ENCODE data around the gene CRYGN. TPM values are rescaled to one million over a fixed set of nuclear protein-coding genes. Genes with fewer than 3 reads are reported as not detected.
A peak's percentile ranks its signal among the peaks of the same experiment; 100 is the strongest.

Gene CRYGN
- total and polyA plus RNA-seq, 2 of the 13 experiments (the other 11 are each of a cell fraction or from before 2014, with no cell fraction given), result 0.11 TPM; not detected in 1

GRCh38 chr7:151448261-151449252, 8.6 kb upstream of the CRYGN start (continued):
- TF ChIP-seq DBP (CRISPR knock-in tag; IDR thresholded peaks at IDR 0.05; ENCODE audit: not compliant biosample characterization) (no peak), ZNF609 (CRISPR knock-in tag; IDR thresholded peaks at IDR 0.05; ENCODE audit: borderline replicate concordance) (no peak), ZNF576 (CRISPR knock-in tag; IDR thresholded peaks at IDR 0.05) (peak; percentile 57; the same call in 1 of the 2 replicates), SUZ12 (IDR thresholded peaks at IDR 0.05; ENCODE audit: low read depth, low read length) (no peak), MLX (CRISPR knock-in tag; IDR thresholded peaks at IDR 0.05) (no peak), NCOR1 (IDR thresholded peaks at IDR 0.05; ENCODE audit: borderline replicate concordance, low read length) (no peak), RBM22 (optimal IDR thresholded peaks at IDR 0.05; ENCODE audit: low read length) (no peak), ZBTB34 (CRISPR knock-in tag; IDR thresholded peaks at IDR 0.05) (no peak), PAF1 (CRISPR knock-in tag; IDR thresholded peaks at IDR 0.05) (no peak), ZNF512B (CRISPR knock-in tag; IDR thresholded peaks at IDR 0.05; ENCODE audit: borderline replicate concordance) (no peak), CAMTA2 (CRISPR knock-in tag; IDR thresholded peaks at IDR 0.05; ENCODE audit: borderline replicate concordance) (no peak), PAWR (CRISPR knock-in tag; IDR thresholded peaks at IDR 0.05; ENCODE audit: borderline replicate concordance) (no peak), CEBPB (IDR thresholded peaks at IDR 0.05; ENCODE audit: borderline replicate concordance, low read depth, low read length) (no peak), ZNF704 (CRISPR knock-in tag; IDR thresholded peaks at IDR 0.05; ENCODE audit: borderline replicate concordance) (no peak)
